ENCODE measurements around the gene MAB21L4. TPM values are rescaled to one million over a fixed set of nuclear protein-coding genes. Genes with fewer than 3 reads are reported as not detected.
A peak's percentile ranks its signal among the peaks of the same experiment; 100 is the strongest.

Gene MAB21L4
- total RNA-seq, 2 donors from 2014 or later, result not detected

DNA sequence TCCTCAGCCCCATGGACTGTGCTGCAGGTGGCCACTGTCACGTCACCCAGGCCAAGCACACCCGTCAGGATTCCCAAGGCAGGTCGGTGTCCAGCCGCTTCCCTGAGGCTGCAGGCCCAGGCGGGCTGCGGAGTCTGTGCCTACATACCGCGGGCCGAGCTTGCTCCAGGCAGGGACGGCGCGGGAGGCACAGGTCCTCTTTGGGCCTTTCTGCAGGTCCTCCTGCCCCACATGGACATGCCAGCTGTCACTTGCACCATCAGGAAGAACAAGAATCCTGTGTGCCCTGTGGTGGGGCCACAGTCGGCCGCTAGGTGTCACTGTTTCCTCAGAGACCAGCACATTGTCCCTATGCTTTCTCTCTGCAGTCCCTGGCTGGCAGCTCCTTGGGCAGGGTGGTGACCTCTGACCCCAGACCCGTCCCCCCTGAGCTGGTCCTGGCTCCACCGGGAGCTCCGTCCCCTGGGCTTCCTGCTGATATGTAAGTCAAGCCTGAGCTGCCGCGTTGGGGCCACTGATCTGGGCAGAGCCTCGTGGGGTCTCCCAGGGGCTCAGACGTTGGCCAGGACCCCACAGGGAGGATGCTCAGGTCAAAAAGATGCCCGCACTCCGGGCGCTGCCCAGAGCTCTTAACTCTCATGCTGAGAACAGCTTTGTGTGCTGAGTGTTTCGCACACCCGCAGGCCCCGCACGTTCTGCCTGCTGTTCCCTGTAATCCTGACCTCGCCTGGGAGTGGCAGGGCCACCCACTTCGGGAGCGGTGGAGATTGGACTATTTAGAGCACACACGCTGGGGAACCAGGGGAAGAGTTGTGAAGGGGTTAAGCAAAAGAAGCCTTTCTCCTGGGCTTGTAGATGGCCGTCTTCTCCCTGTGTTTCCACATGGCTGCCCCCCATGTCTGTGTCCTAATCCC lies 44.6 kb downstream of the MAB21L4 start:
- Histone ChIP-seq H3K27ac (no peak overlapping the region), H3K4me3 (no peak overlapping the region), H3K9me3 (no peaks in the 10 kb centered on the region), H3K27me3 (replicated peaks; ENCODE audit: insufficient read depth) (no peaks in the 10 kb centered on the region), H3K36me3 (no peaks in the 10 kb centered on the region), H3K4me1 (ENCODE audit: control insufficient read depth in 1 of 2, low read depth in 2 of 2) (no peaks in the 10 kb centered on the region)
- peak; percentile 79 for ATAC-seq (ENCODE audit: insufficient number of reproducible peaks, low FRiP score, low read depth)
- TF ChIP-seq, protein P1, sequence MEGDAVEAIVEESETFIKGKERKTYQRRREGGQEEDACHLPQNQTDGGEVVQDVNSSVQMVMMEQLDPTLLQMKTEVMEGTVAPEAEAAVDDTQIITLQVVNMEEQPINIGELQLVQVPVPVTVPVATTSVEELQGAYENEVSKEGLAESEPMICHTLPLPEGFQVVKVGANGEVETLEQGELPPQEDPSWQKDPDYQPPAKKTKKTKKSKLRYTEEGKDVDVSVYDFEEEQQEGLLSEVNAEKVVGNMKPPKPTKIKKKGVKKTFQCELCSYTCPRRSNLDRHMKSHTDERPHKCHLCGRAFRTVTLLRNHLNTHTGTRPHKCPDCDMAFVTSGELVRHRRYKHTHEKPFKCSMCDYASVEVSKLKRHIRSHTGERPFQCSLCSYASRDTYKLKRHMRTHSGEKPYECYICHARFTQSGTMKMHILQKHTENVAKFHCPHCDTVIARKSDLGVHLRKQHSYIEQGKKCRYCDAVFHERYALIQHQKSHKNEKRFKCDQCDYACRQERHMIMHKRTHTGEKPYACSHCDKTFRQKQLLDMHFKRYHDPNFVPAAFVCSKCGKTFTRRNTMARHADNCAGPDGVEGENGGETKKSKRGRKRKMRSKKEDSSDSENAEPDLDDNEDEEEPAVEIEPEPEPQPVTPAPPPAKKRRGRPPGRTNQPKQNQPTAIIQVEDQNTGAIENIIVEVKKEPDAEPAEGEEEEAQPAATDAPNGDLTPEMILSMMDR (IDR thresholded peaks at IDR 0.05), result peak; percentile 95
- DNase-seq (ENCODE audit: low spot score), result peak; percentile 47

DNA sequence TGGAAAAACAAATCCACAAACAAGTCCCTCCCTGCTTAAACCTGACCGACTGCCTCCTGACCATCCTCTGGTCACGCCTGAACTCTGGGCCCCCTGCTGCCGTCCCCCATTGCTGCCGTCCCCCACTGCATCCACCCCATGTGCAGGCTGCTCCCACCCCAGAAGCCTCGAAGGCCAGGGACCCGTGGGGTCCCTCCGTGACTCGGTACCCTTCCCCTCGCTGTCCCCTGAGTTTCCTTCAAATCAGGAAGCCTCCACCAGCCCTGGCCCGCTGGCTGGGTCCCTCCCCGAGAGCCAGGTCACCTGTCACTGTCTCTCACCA lies 45.2 kb downstream of the MAB21L4 start:
- H3K4me1 ChIP-seq (ENCODE audit: control insufficient read depth in 1 of 2, low read depth in 2 of 2), result no peaks in the 10 kb centered on the region
- no peak overlapping the region for H3K27ac ChIP-seq
- TF ChIP-seq, protein P1 (IDR thresholded peaks at IDR 0.05), result no peak
- DNase-seq (ENCODE audit: low spot score), result no peak
- no peaks in the 10 kb centered on the region for H3K36me3 ChIP-seq
- H3K9me3 ChIP-seq, result no peaks in the 10 kb centered on the region
- no peaks in the 10 kb centered on the region for H3K27me3 ChIP-seq (replicated peaks; ENCODE audit: insufficient read depth)
- H3K4me3 ChIP-seq, result no peak overlapping the region
- no peak for ATAC-seq (ENCODE audit: insufficient number of reproducible peaks, low FRiP score, low read depth)

DNA sequence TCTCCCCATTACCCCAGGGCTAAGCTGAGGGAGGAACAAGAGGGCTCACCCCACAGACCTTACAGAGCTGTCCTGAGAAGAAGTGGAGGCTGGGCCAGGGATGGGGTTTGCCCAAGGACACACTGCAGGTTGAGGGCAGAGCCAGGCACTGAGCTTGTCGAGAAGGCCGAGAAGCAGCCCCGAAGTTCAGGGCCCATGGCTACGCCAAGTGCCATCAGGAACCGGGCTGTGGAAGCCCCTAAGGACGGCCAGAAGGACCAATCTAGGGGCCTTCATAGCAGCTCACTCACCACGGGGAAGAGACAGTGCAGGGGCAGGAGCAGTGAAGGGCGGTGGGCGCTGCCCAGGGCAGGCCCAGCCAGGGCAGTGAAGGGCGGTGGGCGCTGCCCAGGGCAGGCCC lies 45.9 kb downstream of the MAB21L4 start:
- ATAC-seq (ENCODE audit: insufficient number of reproducible peaks, low FRiP score, low read depth), result no peak
- DNase-seq (ENCODE audit: low spot score), result no peak

DNA sequence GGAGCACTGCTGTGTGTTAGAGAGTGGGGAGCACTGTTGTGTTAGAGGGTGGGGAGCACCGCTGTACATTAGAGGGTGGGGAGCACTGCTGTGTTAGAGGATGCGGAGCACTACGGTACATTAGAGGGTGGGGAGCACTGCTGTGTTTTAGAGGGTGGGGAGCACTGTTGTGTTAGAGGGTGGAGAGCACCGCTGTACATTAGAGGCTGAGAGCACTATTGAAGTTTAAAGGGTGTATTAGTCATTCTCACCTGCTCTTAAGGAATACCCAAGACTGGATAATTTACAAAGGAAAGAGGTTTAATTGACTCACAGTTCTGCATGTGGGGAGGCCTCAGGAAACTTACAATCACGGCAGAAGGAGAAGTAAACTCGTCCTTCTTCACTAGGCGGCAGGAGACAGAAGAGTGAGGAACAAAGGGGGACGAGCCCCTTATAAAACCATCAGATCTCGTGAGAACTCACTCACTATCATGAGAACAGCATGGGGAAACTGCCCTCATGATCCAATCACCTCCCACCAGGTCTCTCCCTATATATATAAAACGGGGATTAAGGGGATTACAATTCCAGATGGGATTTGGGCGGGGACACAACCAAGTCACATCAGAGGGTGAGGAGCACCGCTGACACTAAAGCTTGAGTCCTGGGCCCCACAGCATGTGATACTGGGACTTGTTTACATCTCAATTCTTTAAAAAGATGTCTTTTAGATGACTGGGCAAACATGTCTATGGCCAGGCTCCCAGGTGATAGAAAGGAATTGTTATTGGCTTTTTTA lies 46.9 kb downstream of the MAB21L4 start:
- no peaks in the 10 kb centered on the region for H3K36me3 ChIP-seq
- no peak for DNase-seq (ENCODE audit: low spot score)
- no peak for ATAC-seq (ENCODE audit: insufficient number of reproducible peaks, low FRiP score, low read depth)
- H3K27ac ChIP-seq, result no peak overlapping the region
- H3K9me3 ChIP-seq, result no peaks in the 10 kb centered on the region
- TF ChIP-seq, protein P1 (IDR thresholded peaks at IDR 0.05), result no peak
- no peak overlapping the region for H3K4me3 ChIP-seq
- H3K4me1 ChIP-seq (ENCODE audit: control insufficient read depth in 1 of 2, low read depth in 2 of 2), result no peaks in the 10 kb centered on the region
- no peaks in the 10 kb centered on the region for H3K27me3 ChIP-seq (replicated peaks; ENCODE audit: insufficient read depth)

More for the DNA sequence above, 45.9 kb downstream of the MAB21L4 start:
- no peaks in the 10 kb centered on the region for H3K4me1 ChIP-seq (ENCODE audit: control insufficient read depth in 1 of 2, low read depth in 2 of 2)
- no peaks in the 10 kb centered on the region for H3K36me3 ChIP-seq
- TF ChIP-seq, protein P1 (IDR thresholded peaks at IDR 0.05), result no peak
- H3K27me3 ChIP-seq (replicated peaks; ENCODE audit: insufficient read depth), result no peaks in the 10 kb centered on the region
- H3K4me3 ChIP-seq, result no peak overlapping the region
- H3K9me3 ChIP-seq, result no peaks in the 10 kb centered on the region
- H3K27ac ChIP-seq, result no peak overlapping the region

DNA sequence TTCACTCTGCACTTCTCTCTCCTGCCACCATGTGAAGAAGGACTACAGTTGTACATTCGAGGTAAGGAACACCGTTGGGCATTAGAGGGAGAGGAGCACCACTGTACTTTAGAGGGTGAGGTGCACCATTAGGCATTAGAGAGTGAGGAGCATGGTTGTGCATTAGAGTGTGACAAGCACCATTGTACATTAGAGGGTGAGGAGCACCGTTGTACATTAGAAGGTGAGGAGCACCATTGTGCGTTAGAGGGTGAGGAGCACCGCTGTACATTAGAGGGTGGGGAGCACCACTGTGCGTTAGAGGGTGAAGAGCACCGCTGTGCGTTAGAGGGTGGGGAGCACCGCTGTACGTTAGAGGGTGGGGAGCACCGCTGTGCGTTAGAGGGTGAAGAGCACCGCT lies 48.1 kb downstream of the MAB21L4 start:
- Histone ChIP-seq H3K4me3 (no peak overlapping the region), H3K4me1 (ENCODE audit: control insufficient read depth in 1 of 2, low read depth in 2 of 2) (no peaks in the 10 kb centered on the region), H3K36me3 (no peaks in the 10 kb centered on the region), H3K27me3 (replicated peaks; ENCODE audit: insufficient read depth) (no peaks in the 10 kb centered on the region), H3K27ac (no peak overlapping the region), H3K9me3 (no peaks in the 10 kb centered on the region)
- DNase-seq (ENCODE audit: low spot score) (no peak), ATAC-seq (ENCODE audit: insufficient number of reproducible peaks, low FRiP score, low read depth) (no peak)
- TF ChIP-seq, protein P1 (IDR thresholded peaks at IDR 0.05), result no peak

Measured in thoracic aorta (tissue), 2 donors.